Measurements from ENCODE around the gene SPEN.

- TF ChIP-seq CTCF (IDR thresholded peaks at IDR 0.05) (no peak), POLR2A (IDR thresholded peaks at IDR 0.05) (no peak)
These were observed 142.3 kb downstream of the SPEN start for GRCh38 chr1:15989776-15990175.
